ENCODE results near the gene CIAO1.

- TF ChIP-seq CTCF (conservative IDR thresholded peaks at IDR 0.05; ENCODE audit: low read depth, low read length) = no peak
- no peak for TF ChIP-seq NFE2L2 (IDR thresholded peaks at IDR 0.05; ENCODE audit: low read depth, low read length)
- no peak for TF ChIP-seq SMC3 (IDR thresholded peaks at IDR 0.05; ENCODE audit: low read depth, low read length)
- TF ChIP-seq BHLHE40 (IDR thresholded peaks at IDR 0.05; ENCODE audit: low read depth, low read length) = no peak
- no peak for TF ChIP-seq CHD1 (IDR thresholded peaks at IDR 0.05; ENCODE audit: low read depth, low read length)
- TF ChIP-seq RAD21 (IDR thresholded peaks at IDR 0.05; ENCODE audit: low read length) = no peak
- no peak for TF ChIP-seq POLR2A (IDR thresholded peaks at IDR 0.05; ENCODE audit: low read depth, low read length)
- TF ChIP-seq USF2 (IDR thresholded peaks at IDR 0.05; ENCODE audit: low read depth, low read length) = no peak
- TF ChIP-seq ELK1 (IDR thresholded peaks at IDR 0.05; ENCODE audit: borderline replicate concordance, low read depth, low read length) = no peak
- TF ChIP-seq MXI1 (IDR thresholded peaks at IDR 0.05; ENCODE audit: borderline replicate concordance, low read depth, low read length) = no peak
- no peak for TF ChIP-seq MAFK (IDR thresholded peaks at IDR 0.05; ENCODE audit: low read depth, low read length)
Observed at GRCh38 chr2:96259497-96259921, 6.5 kb upstream of the CIAO1 start.

Measured in IMR-90 (cell line).